Frontal cortex (tissue), 4 donors: ENCODE results near the gene TMIGD1. TPM values are rescaled to one million over a fixed set of nuclear protein-coding genes. Genes with fewer than 3 reads are reported as not detected.

ENCODE experiments used
- DNase-seq, 2 donors: peaks; one replicate each; pipeline ENCODE4 v3.0.0; 2012; ENCODE audit warnings: low spot score in 2 of 2
- FAIRE-seq: peaks from 2 replicates; lab custom pipeline; 2012; peaks lifted over from hg19 to GRCh38; lab: Jason Lieb, UNC
- total RNA-seq: library from RNA; depleted of rRNA; stranded (reverse); fragments of >200 nt; gene quantifications from one replicate; pipeline ENCODE4 v1.2.3, GENCODE V29; 2014
- donor health status: control.
- donor health status: control.
- donor health status: control.

The TMIGD1 gene, protein sequence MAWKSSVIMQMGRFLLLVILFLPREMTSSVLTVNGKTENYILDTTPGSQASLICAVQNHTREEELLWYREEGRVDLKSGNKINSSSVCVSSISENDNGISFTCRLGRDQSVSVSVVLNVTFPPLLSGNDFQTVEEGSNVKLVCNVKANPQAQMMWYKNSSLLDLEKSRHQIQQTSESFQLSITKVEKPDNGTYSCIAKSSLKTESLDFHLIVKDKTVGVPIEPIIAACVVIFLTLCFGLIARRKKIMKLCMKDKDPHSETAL
- not detected for total RNA-seq

DNA sequence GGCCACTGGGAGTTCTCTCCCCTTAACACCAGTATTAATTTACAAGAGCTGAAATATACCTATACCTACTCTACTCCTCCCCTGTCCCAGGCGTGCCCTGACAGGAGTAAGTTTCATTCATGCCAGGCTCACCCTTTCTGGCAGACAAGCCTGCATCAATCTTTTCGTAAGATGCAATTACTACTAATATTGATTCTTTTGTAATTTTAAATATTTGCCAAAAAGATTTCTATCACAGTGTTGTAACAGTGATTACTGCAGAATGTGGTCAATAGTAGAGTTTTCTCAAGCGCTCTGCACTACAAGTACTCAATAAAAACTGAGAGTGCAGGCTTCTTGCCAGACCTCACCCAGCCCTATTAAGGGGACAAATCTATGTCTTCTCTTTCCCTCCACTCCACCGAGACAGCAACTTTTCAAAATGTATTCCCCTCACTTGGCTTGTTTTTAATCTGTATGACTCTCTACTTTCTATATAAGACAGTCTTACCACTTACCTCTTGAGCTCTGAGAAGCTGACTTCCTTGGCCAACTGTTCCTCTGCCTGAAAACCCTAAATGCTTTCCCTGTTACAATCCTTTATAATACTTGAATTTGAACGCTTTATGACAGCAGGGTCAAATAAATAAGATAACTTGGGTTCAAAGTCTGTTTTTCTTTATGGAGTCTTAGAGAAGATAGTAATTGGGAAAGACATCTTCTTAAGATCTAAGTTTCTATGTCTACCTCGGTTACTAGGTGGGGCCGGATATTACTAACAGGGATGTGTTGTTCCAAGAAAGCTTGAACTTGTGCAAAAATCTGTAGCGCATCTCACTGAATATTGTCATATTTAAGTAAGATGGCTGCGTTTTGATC is at the start of gene TMIGD1:
Gene TMIGD1, minus strand, starts transcription at position 555 of the 858 bp plus-strand sequence. CDS start 1,924 bp downstream, outside the sequence.
- FAIRE-seq = no peak

DNA sequence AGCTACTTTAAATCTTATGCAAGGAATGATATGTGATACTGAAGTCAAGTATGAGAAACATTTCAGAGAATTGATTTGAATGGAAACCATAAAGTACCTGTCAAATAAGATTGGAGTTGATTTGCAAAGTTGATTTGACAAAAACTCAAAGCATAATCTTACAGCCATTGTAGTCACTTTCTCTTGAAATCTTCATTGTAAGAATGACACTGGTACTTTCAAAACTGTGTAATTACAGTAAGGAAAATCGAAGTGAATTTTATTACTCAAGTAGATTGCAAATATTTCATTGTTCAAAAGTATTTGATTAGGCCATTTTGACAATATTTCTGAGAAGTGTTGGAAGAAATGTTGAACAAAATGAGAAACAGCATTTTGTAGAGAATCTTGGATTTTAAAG is 48.5 kb upstream of the TMIGD1 start:
- DNase-seq = no peak
- no peak for FAIRE-seq

More for the DNA sequence above, at the start of gene TMIGD1:
- DNase-seq = no peak

DNA sequence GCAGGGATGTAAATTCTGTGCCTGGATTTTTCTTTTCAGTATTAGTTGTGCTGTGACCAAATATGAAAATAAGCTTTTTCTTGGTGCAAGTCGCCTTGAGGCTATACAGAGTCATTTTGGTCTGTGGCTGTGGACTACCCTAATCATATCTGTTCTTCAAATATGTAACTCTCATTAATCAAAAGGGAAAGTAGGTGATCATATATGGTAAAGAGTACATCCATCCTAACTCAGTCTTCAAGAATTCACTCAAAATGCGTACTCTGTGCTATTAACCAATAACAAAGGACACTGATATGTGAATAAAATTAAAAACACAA is 47.4 kb upstream of the TMIGD1 start:
- no peak for DNase-seq
- FAIRE-seq = no peak

DNA sequence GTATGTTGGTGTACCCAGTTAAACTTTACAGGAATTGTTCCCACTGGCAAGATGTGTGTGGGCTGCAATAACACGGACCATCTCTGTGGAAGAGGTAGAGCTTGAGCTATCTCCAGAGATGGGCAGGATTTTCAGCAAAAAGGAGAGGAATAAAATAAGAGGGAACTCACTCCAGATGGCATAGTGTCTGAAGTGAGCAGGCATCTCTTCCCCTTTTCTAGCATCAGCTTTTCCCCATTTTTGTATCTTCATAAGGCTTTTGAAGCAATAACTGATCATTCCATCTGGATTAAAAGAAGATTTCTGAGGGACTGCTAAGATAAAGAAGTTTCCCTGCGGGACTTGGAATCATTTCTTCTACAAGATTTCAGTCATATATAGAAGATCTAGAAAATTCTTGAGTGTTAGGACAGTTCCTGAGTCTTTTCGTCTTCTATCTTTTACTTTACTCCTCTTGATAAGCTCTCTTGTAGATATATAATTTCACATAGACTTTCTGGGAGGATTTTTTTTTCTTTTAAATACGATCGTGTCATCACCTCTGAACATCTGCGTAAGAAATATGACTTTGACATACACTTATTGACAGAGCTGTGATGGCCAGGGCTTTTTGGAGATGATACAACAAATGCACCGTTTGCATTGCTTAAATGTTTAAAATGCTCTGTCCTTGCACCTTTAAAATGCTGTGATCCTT is 46.9 kb upstream of the TMIGD1 start:
- no peak for DNase-seq
- no peak for FAIRE-seq

DNA sequence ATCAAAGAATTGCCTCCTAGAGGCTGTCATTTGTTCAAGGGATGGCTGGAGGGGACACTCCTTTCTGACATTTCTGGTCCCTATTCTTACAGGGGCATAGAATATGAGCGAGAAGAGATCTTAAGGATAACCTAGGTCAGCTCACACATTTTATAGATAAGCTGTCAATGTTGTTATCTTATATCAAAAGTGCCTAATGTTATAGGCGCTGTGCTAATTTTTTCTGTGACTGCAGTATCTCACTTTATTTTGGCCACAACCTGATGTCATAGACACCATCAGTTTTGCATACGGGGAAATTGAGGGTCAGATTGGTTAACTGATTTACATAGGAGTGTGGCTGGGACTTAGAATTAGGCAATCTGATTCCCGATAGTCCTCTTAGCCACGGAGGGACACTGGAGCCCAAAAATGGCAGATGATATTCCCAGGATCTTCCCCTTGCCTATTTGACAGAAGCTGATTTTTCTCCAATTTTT is 46.1 kb upstream of the TMIGD1 start:
- DNase-seq (no peak), FAIRE-seq (no peak)

DNA sequence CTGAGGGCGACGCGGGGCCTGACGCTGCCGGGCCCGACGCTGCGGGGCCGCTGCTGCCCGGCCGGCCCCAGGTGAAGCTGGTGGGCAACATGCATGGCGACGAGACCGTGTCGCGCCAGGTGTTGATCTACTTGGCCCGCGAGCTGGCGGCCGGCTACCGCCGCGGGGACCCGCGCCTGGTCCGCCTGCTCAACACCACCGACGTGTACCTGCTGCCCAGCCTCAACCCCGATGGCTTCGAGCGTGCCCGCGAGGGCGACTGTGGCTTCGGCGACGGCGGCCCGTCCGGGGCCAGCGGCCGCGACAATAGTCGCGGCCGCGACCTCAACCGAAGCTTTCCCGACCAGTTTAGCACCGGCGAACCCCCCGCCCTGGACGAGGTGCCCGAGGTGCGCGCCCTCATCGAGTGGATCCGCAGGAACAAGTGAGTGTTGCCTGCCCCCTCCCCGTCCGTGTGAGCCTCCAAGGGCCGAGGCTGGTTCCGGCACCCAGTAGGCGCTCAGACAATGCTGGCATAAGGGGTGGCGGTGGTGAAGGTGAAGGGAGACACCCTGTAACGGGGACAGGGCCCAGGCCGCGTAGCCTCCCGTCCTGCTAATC is 45.5 kb upstream of the TMIGD1 start:
- FAIRE-seq (no peak), DNase-seq (no peak)

DNA sequence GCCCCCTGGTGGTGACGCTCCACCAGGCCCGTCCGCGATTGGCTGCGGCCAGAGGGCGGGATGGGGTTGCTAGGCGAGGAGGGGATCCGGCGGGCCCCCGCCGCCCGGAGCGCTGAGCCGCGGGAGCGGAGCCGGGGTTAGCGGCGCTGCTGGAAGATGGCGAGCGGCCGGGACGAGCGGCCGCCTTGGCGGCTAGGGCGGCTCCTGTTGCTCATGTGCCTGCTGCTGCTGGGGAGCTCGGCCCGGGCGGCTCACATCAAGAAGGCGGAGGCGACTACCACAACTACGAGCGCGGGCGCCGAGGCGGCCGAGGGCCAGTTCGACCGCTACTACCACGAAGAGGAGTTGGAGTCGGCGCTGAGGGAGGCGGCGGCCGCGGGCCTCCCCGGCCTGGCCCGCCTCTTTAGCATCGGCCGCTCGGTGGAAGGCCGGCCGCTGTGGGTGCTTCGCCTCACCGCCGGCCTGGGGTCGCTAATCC is 45.0 kb upstream of the TMIGD1 start, which contains the start of gene CPD:
Gene CPD, plus strand, starts transcription at position 103 of the 478 bp plus-strand sequence. Its CDS starts 54 bp downstream, at position 157.
- DNase-seq = peak; percentile 96 to 97
- FAIRE-seq = no peak

DNA sequence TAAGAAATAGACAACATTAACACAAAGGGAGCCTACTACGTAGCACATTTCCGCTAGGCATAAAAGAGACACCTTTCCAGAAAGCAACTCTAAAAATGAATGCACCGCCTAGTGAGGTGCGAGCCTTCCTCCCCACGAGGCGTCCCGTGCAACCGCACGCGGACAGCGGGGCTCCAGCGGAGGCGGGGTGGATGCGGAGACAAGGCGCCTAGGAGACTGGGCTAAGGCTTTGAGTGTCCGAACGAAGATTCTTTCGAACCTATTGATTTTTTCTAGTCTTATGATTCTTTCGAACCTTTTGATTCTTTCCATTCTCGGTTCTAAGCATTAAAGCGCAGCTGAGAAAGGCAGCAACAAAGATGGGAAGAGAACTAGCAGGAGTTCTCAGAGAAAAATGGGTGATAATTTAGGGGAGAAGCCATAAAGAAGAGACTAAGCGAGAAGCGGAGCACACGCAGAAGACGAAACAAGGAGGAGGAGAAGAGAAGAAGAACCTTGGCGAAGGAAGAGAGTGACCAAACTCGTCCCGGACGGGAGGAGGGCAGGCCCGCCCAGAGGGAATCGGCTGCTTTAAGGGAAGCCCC is 44.5 kb upstream of the TMIGD1 start:
- DNase-seq (no peak), FAIRE-seq (no peak)

DNA sequence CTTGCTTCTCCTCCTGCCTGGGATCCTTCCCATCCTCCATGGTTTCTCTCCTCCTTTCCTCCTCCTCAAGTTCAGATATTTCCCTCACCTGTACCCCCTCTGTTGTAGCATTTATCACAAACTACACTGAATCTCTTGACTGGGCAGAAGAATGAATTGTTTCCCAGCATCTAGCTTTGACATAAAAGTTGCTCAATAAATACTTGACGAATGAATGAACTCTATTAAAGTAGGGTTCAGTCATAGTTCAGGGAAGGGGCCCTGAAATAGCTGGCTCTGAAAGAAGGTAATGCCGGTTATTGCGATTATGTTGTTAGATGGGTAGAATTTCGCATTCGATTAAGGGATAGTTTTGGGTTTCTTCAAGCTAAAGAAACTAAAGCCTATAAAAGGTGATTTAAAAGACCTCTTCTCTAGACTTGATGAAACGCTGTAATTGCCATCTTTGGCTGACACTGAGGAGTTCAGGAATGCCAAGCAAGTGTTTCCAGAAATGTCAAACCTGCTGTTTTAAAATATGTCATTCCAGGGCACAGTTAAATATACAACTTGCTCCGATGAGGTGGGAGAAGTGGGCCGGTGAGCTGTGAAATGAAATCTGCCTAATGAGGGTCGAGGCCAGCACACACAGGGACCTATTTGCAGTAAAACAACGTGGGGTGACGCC is 43.9 kb upstream of the TMIGD1 start:
- DNase-seq (no peak), FAIRE-seq (no peak)

DNA sequence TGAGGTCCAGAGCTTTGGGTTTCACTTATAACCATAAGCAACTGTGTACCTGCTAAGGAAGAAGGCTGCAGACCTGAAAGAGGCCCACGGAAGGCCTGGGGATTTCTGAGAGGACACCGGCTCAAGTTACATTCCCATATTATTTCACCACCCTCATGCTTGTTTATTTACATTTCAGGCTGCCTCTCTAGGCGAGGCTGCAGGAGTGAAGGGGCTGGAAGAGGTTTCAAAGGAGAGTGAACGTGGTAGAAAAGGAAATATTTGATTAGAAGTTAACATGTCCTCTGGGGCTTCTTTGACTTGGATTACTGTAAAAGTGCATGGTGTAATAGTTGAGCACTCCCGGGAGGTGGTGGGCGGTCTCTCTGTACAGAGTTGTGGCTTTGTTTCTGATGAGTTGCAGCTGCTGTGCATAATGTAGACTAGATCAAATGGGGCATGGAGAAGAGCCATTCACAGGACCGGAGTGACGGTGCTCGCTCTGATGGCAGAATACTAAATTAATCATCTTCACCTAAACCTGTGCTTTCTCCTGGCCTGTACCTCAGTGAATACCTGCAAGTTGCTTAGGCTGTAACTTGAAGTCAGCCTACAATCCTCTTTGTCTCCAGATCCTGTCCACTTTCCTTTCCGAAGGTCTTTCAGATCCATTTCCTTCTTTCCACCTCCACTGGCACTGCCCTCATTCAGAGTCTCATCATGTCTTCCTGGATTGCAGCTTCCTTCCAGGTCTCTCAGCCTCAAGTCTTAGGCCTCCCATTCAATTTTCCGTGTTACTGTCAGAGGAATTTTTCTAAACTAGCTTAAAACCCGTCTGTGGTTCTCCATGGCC is 43.0 kb upstream of the TMIGD1 start:
- FAIRE-seq (no peak), DNase-seq (no peak)

DNA sequence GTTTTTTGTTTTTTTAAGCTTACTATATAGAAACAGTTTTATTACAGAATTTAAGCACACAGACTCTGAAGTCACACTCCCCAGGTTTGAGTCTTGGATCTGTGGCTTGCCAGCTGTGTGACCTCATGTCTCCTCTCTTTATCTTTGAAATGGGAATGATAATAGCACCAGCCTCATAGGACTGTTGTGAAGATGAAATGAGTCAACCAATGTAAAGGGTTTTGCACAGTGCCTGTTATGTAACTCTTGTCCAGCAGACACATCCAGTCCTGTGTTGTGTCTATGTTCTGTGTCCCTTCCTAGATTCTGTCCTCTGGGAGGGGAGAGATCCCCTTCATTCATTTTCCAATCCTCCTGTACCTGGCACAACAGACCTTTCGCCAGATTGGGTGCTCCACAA is 41.8 kb upstream of the TMIGD1 start:
- no peak for FAIRE-seq

DNA sequence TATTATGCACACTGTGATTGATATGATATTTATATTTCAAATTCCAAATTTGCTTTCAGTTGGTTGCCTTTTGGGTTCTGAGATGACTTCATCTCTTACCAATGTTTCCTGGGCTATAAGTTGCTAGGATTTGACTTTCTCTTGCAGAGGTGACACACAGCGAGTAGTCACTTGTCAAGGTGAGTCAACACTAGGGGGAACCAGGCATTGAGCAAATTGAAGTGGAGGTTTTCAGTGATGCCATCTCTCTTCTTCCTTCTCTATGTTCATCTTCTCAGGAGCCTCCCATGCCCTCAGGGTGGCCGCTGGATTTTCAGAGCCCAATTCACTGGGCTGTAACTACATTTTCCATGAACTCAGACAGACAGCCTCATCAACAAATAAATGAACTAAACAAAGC is 38.9 kb upstream of the TMIGD1 start:
- DNase-seq (no peak), FAIRE-seq (no peak)

More for the DNA sequence above, 41.8 kb upstream of the TMIGD1 start:
- no peak for DNase-seq

DNA sequence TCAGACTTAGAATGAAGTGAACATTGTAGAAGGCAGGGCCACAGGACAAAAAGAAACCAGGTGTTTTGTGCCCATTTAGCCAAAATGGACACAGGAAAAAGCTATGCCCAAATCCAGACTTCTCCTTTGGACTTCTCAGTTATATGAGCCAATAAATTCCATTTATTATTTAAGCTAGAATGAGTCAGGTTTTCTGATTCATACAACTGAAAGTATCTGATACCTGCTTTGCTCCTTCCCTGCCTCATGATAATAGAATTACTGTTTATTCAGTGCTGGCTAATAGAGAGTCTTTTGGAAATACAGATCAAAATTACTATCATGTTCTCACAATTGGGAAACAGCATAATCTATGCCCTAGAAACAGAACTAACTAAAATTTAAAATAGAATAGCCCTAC is 36.1 kb upstream of the TMIGD1 start:
- no peak for DNase-seq
- FAIRE-seq = no peak

DNA sequence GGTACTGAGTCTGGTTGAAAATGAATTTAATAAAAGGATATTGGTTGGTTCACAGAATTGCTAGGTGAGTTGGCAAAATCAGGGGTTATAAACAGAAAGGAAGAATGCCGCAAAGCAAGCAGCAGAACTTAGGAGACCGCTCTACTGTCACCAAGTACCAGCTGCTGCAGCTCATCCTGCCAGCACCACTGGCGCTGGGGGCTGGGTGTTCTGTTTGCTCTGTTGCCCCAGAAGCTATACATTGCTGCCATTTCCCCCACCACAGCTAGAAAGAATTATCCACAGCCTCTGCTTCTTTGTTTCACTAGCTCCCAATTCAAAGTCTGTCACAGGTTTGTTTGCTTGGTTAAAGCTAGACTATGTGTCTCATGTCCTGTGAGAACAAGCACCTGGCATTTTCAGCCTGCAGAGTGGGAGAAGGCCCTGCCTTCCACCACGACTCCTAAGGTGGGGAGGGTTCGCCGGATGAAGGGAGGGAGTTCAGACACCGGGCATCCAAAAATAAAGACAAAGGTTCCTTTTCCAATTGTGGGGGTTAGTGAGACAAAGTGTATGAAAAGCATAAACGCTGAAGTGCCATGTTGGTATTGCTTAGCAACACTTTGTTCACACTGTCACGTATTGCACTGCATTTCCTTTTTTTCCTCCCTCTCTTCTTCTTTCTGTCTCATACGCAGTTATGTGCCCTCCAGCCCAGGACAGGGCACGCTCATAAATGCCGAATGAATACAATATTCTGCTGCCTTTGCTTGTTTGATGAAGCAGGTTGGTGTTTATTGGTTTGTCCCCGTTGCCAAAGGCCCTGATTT is 35.3 kb upstream of the TMIGD1 start:
- no peak for FAIRE-seq

DNA sequence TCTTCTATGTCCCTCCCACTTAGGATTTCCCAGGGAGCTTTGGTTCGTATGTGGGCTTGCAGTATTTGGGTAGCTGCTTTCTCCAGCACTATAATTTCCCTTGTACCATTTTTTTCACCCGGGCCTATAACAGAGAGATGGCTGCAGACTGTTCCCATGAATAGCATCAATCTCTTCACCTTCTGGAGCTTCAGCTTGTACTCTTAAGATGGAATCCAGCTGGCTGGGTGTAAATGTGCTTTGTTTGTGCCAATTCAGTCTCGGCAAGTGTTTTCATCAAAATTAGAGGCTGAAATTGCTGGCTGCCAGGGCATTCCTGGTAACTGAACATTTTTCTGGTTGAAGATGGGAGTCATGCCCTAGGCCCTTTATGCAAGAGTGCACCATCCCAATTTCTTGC is 32.7 kb upstream of the TMIGD1 start:
- DNase-seq (no peak), FAIRE-seq (no peak)

More for the DNA sequence above, 35.3 kb upstream of the TMIGD1 start:
- no peak for DNase-seq

DNA sequence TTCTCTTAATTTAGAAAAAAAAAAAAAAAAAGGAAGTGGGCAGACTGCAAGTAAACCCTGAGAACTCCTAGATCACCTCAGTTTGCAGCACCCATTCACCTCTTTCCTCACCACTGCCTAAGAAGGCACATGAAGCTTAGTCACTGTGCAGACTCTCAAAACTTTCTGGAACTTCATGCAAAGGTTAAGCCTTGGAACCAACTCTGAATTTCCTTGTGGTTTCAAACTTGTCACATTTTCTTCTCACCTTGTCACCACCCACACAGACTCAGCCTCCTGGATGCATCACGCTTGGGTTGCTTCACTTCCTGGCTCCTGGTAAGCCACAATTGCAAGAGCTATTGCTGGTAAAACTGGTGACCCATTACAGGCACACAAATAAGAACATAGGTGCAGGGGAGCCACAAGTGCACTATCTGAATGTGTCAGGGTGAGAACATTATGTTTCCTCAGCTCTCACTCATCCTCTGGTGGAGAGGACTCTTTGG is 29.9 kb upstream of the TMIGD1 start:
- no peak for DNase-seq

DNA sequence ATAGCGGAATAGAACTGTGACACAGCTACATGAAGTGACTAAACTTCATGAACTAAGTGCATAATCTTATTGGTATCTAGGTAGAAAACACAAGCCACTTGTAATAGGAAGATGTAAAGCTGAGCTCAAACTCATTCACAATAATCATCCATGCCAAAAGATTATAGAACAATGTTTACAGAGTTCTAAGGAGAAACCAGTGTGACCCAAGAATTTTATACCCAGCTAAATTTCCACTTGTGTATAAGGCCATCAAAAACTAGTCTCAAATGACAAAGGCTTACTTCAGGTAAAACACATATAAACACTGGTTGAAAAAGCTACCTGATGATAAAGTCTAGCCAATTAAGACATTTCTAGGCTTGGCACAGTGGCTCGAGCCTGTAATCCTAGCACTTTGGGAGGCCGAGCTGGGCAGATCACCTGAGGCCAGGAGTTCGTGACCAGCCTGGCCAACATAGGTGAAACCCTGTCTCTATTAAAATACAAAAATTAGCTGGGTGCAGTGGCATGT is 28.0 kb upstream of the TMIGD1 start:
- FAIRE-seq (no peak), DNase-seq (no peak)

More for the DNA sequence above, 29.9 kb upstream of the TMIGD1 start:
- FAIRE-seq = no peak
